SU-DHL-6 (cell line): Measurements from ENCODE around the gene CLBA1.

Source experiments
- H2AFZ ChIP-seq: fragments of 200-600 bp; sonication (generic); 2 replicates; pipeline ENCODE4 v1.6.1; 2014; ENCODE audit warnings: low read depth, mild to moderate bottlenecking, moderate library complexity, mixed read lengths, antibody characterized with exemption, low read length; ENCODE audit not compliant: severe bottlenecking
- H3F3A ChIP-seq: fragments of 200-600 bp; shearing (Covaris generic); 2 replicates; pipeline ENCODE4 v1.6.0; 2016; ENCODE audit warnings: antibody characterized with exemption, mild to moderate bottlenecking; ENCODE audit not compliant: insufficient read depth
- H3K27ac ChIP-seq: fragments of 200-600 bp; sonication (generic); 2 replicates; pipeline ENCODE4 v1.5.1; 2016; ENCODE audit warnings: low read depth, mild to moderate bottlenecking, low read length, moderate library complexity, mixed read lengths
- H3K27me3 ChIP-seq: fragments of 200-600 bp; sonication (generic), shearing (Covaris generic); 2 replicates; pipeline ENCODE4 v1.6.0; 2014; ENCODE audit warnings: mild to moderate bottlenecking, low read length
- H3K36me3 ChIP-seq: fragments of 200-600 bp; sonication (generic); 2 replicates; pipeline ENCODE4 v1.6.1; 2014; ENCODE audit warnings: mild to moderate bottlenecking, low read length, mixed read lengths
- H3K4me2 ChIP-seq: fragments of 300-600, 200-600 bp; shearing (Covaris generic), sonication (generic); 2 replicates; pipeline ENCODE4 v1.6.0; 2014; ENCODE audit warnings: low read length, low read depth, mild to moderate bottlenecking; ENCODE audit not compliant: poor library complexity, severe bottlenecking
- H3K4me3 ChIP-seq: fragments of 200-600 bp; sonication (generic); 2 replicates; pipeline ENCODE4 v1.5.1; 2014; ENCODE audit warnings: antibody characterized with exemption, low read length, mild to moderate bottlenecking, mixed read lengths; ENCODE audit not compliant: insufficient read depth, poor library complexity, severe bottlenecking
- H3K79me2 ChIP-seq: fragments of 200-600 bp; sonication (generic); 2 replicates; pipeline ENCODE4 v1.6.1; 2014; ENCODE audit warnings: mild to moderate bottlenecking, low read length, moderate library complexity; ENCODE audit not compliant: insufficient read depth
- H3K9ac ChIP-seq: fragments of 200-600 bp; sonication (generic); 2 replicates; pipeline ENCODE4 v1.7.0; 2014; ENCODE audit warnings: mild to moderate bottlenecking, low read length
- H3K9me2 ChIP-seq: fragments of 200-600 bp; sonication (generic); replicated peaks from 2 replicates; pipeline ENCODE4 v1.6.1; 2014; ENCODE audit warnings: low read length; ENCODE audit not compliant: insufficient read depth
- H3K9me3 ChIP-seq: fragments of 200-600 bp; sonication (generic); 2 replicates; pipeline ENCODE4 v1.6.1; 2014; ENCODE audit warnings: low read length, mixed read lengths; ENCODE audit not compliant: insufficient read depth
- H4K20me1 ChIP-seq: fragments of 200-600 bp; sonication (generic); 2 replicates; pipeline ENCODE4 v1.6.1; 2014; ENCODE audit warnings: low read depth, mild to moderate bottlenecking, antibody characterized with exemption, low read length, moderate library complexity, mixed read lengths
- CTCF ChIP-seq: fragments of 200-600 bp; sonication (generic); IDR thresholded peaks from one replicate; pipeline ENCODE4 v1.5.1; 2017; ENCODE audit warnings: antibody characterized with exemption, mild to moderate bottlenecking, low read length, moderate library complexity; ENCODE audit not compliant: insufficient read depth, poor library complexity, severe bottlenecking
- EZH2phosphoT487 ChIP-seq: fragments of 200-600 bp; sonication (generic), shearing (Covaris generic); conservative IDR thresholded peaks from 2 replicates; pipeline ENCODE4 v1.6.1; 2018; ENCODE audit warnings: mild to moderate bottlenecking, antibody characterized with exemption, low read length, moderate library complexity, mixed read lengths

Gene CLBA1

GRCh38 chr14:104937161-104937560, 48.4 kb upstream of the CLBA1 start:
- Histone ChIP-seq H4K20me1 (no peaks in the 10 kb centered on the region), H3K9me2 (no peaks in the 10 kb centered on the region), H3K4me3 (no peak overlapping the region), H3K27ac (no peak overlapping the region), H3K27me3 (no peaks in the 10 kb centered on the region), H2AFZ (no peak overlapping the region), H3K36me3 (no peaks in the 10 kb centered on the region), H3K4me2 (no peak overlapping the region), H3K9me3 (no peaks in the 10 kb centered on the region), H3F3A (no peaks in the 10 kb centered on the region), H3K79me2 (no peaks in the 10 kb centered on the region), H3K9ac (no peak overlapping the region)
- TF ChIP-seq EZH2phosphoT487 (no peak), CTCF (no peak)

- no peak overlapping the region for H3K4me2 ChIP-seq
- no peak overlapping the region for H3K9ac ChIP-seq
These were observed 47.8 kb upstream of the CLBA1 start for GRCh38 chr14:104937694-104938365.

GRCh38 chr14:104938436-104938835, 47.2 kb upstream of the CLBA1 start:
- H3K9me3 ChIP-seq, result no peaks in the 10 kb centered on the region
- no peak overlapping the region for H3K27ac ChIP-seq
- no peak overlapping the region for H2AFZ ChIP-seq
- H3K9me2 ChIP-seq, result no peaks in the 10 kb centered on the region
- no peaks in the 10 kb centered on the region for H3K79me2 ChIP-seq
- no peaks in the 10 kb centered on the region for H4K20me1 ChIP-seq
- H3K27me3 ChIP-seq, result no peaks in the 10 kb centered on the region
- no peak overlapping the region for H3K4me3 ChIP-seq
- no peaks in the 10 kb centered on the region for H3F3A ChIP-seq
- no peak overlapping the region for H3K9ac ChIP-seq
- TF ChIP-seq CTCF, result no peak
- no peak for TF ChIP-seq EZH2phosphoT487
- H3K36me3 ChIP-seq, result no peaks in the 10 kb centered on the region
- no peak overlapping the region for H3K4me2 ChIP-seq

More at GRCh38 chr14:104937694-104938365, 47.8 kb upstream of the CLBA1 start:
- H2AFZ ChIP-seq, result no peak overlapping the region
- no peaks in the 10 kb centered on the region for H3K79me2 ChIP-seq
- H3K27me3 ChIP-seq, result no peaks in the 10 kb centered on the region
- H3K9me2 ChIP-seq, result no peaks in the 10 kb centered on the region
- no peaks in the 10 kb centered on the region for H3F3A ChIP-seq
- H3K9me3 ChIP-seq, result no peaks in the 10 kb centered on the region
- TF ChIP-seq EZH2phosphoT487, result no peak
- TF ChIP-seq CTCF, result no peak
- H4K20me1 ChIP-seq, result no peaks in the 10 kb centered on the region
- no peaks in the 10 kb centered on the region for H3K36me3 ChIP-seq
- no peak overlapping the region for H3K27ac ChIP-seq
- H3K4me3 ChIP-seq, result no peak overlapping the region

- H3K36me3 ChIP-seq, result no peaks in the 10 kb centered on the region
- no peaks in the 10 kb centered on the region for H4K20me1 ChIP-seq
- no peak overlapping the region for H3K4me2 ChIP-seq
- H3K79me2 ChIP-seq, result no peaks in the 10 kb centered on the region
- no peaks in the 10 kb centered on the region for H3K9me2 ChIP-seq
- H3K27me3 ChIP-seq, result no peaks in the 10 kb centered on the region
- no peaks in the 10 kb centered on the region for H3K9me3 ChIP-seq
- H3K27ac ChIP-seq, result no peak overlapping the region
- no peaks in the 10 kb centered on the region for H3F3A ChIP-seq
- no peak overlapping the region for H2AFZ ChIP-seq
- TF ChIP-seq CTCF, result no peak
- TF ChIP-seq EZH2phosphoT487, result no peak
- H3K9ac ChIP-seq, result no peak overlapping the region
- no peak overlapping the region for H3K4me3 ChIP-seq
These were observed 46.6 kb upstream of the CLBA1 start for GRCh38 chr14:104938960-104939359.
